T47D (cell line): Measurements from ENCODE around the gene CNTF.
A peak's percentile ranks its signal among the peaks of the same experiment; 100 is the strongest.
"Not testable (repeated sequence)": the region's sequence is repeated elsewhere in the genome, so short reads cannot be mapped to it uniquely, and the experiment has no call there.

Source experiments
- DNase-seq, 2 experiments: peaks; one replicate each; pipeline versions ENCODE4 v3.0.0 to v3.0.0-alpha.2; 2011 to 2012; ENCODE audit warnings: low read depth in 1 of 2, low spot score in 1 of 2
- JUND ChIP-seq: IDR thresholded peaks from 2 replicates; pipeline ENCODE4 v1.6.1; 2012; ENCODE audit warnings: low read depth
- in situ Hi-C: cut with HindIII; loops from 2 replicates; pipeline ENCODE4 v1.10.0; 2016; ENCODE audit warnings: low sequenced_read_pairs, low pct_unique_long_range_greater_than_20kb

Gene CNTF, protein sequence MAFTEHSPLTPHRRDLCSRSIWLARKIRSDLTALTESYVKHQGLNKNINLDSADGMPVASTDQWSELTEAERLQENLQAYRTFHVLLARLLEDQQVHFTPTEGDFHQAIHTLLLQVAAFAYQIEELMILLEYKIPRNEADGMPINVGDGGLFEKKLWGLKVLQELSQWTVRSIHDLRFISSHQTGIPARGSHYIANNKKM

DNA sequence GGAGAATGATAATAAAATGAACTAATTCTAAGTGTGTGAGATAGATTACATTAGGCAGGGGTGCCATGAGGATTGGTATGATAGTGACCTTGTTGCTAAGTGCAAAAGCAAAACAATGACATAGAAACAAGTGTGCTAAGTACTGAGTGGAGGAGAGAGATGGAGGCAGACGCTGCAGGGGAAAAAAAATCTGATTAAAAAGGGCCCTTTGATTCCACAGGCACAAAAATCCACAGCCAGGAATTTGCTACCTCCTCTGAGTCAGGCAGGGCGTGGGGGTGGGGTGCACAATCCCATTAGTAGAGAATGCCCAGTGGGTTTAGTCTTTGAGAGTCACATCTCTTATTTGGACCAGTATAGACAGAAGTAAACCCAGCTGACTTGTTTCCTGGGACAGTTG is at the start of gene CNTF:
CNTF (plus strand) TSS at position 322 of the 400 bp plus-strand sequence. CDS start 88 bp downstream, outside the sequence.
- DNase-seq = no peak

DNA sequence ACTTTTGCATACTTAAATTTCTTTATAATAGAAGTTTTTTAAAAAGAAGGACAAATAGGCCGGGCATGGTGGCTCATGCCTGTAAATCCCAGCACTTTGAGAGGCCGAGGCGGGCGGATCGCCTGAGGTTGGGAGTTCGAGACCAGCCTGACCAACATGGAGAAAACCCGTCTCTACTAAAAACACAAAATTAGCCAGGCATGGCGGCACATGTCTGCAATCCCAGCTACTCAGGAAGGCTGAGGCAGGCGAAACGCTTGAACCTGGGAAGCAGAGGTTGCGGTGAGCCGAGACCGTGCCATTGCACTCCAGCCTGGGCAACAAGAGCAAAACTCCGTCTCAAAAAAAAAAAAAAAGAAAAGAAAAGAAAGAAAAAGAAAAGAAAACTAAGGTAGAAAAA is 49.6 kb upstream of the CNTF start:
- DNase-seq, in situ Hi-C loops: not testable (repeated sequence)

More for the DNA sequence above, at the start of gene CNTF:
- in situ Hi-C loops = no loop called here
- no peak for TF ChIP-seq JUND

DNA sequence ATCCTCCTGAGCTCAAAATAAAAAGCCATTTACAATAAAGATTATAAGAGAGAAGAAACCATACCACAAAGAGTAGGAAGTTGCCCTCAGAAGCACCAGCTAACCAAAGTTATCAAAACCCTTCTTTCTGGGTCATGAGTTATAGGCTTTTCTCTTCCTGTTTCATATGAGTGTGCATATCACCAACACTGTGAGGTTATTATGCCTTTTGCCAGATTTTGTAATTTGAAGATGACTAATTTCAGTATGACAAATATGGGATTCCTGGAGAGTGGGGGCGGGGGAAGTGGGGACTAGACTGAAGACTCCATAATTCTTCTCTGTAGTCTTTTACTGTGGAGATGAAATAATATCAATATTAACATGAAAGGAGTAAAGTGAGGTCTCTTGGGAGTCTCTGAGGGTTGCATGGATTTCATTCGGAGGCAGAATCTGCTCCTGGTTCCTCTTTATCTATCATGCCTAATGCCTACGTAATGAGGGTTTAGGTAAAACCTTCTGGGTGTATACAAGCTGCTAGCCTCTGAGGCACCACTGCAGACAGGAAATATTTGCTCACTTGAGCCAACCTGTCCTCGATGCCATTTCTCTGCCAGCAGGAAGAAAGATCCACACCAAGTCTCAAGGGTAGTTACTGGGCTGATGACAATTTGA is 48.9 kb upstream of the CNTF start:
- in situ Hi-C loops = no loop called here
- peak in 1 of 2 experiments; percentile 26 for DNase-seq

DNA sequence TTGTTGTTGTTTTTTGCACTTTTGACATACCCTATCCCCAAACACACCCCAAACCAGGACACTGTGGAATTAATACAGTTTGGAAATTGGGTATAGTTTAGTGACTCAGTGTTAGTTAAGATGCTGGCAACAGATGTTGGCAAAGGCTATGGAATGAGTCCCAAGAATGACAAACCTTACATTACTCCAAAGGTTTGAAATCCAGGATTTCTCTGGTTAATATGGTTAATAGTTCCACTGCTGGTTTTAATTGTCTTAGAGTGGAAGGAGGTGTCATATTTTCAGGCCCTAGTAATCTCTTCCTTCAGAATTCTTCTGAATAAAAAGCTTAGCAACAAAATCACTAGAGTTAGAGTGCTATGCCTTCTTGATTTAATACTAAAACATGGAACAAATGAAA is 47.6 kb upstream of the CNTF start:
- TF ChIP-seq JUND = no peak
- DNase-seq = no peak
- in situ Hi-C loops = no loop called here

More for the DNA sequence above, 48.9 kb upstream of the CNTF start:
- TF ChIP-seq JUND = no peak

DNA sequence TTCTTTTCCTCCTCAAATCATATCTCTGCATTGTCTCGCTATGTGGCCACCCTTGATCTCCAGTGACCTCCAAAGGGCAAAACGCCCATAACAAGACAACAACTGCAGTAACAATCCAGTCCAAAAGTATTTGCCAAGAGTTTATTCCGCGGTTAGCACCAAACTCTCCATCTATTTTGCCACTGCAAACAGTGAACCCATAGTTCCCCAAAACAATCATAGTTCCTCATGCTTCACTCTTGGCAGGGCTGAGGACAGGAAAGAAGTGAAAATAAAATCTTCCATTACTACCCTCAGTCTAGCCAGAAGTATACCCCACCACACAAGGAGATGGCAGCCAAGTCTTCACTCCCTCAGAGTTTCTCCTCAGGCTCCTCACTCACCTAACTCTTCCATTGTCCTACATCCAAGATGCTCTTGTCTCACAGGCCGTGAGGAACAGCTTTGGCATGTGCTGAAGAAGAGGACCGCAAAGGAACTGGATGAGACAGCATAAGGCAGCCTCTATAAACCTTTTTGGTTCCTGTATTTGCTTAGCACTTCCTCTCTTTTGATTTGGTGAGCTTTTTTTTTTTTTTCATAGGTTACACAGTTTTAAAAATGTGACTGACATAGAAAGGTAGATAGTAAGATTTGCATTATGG is 47.0 kb upstream of the CNTF start, which contains the start of gene LPXN:
LPXN (minus strand) TSS at position 480 of the 644 bp plus-strand sequence; CDS start at position 396, 84 bp downstream.
- no peak for DNase-seq
- no peak for TF ChIP-seq JUND
- in situ Hi-C loops = no loop called here

DNA sequence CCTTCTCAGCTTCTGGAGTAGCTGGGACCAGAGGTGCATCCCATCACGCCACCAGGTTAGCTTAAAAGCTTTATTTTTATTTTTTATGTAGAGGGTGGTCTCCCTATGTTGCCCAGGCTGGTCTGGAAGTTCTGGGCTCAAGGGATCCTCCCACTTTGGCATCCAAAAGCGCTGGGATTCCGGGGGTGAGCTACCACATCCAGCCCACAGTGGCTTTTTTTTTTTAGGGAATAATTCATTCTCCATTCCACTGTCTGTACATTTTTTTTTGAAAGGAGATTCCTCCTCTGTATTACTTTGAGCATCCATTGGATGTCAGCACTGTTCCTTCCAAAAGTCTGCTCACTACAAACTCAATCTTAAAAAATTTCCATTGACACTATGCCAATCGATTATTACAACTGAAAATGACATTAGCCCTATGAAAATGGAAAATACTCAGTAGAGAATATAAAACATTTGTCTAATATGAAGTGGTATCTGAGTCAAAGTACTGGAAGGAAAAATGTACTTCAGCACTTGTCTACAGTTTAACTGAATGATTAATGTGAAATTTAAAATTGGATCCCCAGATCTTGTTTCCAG is 45.5 kb upstream of the CNTF start:
- DNase-seq = peak in 1 of 2 experiments; percentile 55
- TF ChIP-seq JUND = no peak
- in situ Hi-C loops = no loop called here

DNA sequence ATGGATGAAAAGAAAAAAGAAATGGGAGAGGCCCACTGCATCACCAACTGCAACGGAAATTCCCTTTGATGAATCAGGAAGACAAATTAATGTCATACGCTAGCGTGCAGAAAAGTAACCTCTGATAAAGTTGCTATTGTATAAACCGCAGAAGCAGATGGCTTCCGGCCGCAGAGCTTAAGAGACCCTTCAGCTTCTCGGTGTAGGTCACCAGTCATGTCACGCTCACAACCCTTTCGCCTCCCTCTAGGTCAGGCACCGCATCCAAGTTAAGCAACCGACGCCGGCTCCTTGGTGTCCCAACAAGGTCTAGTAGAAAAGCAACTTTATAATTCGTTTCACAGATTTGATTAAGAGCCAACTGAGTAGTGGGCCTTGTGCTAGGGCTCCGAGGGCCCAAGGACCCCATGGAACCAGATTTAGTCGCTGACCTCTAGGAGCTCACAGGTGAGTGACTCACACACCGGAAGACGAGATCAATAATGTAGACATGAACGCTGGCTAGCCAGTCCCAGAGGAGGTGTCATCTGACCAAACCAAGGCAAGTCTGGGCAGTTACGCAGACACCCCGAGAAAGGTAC is 44.8 kb upstream of the CNTF start:
- TF ChIP-seq JUND = 0 out of 2 replicates have a peak, but pooled peaks have one; percentile 50
- in situ Hi-C loops = no loop called here
- no peak for DNase-seq

DNA sequence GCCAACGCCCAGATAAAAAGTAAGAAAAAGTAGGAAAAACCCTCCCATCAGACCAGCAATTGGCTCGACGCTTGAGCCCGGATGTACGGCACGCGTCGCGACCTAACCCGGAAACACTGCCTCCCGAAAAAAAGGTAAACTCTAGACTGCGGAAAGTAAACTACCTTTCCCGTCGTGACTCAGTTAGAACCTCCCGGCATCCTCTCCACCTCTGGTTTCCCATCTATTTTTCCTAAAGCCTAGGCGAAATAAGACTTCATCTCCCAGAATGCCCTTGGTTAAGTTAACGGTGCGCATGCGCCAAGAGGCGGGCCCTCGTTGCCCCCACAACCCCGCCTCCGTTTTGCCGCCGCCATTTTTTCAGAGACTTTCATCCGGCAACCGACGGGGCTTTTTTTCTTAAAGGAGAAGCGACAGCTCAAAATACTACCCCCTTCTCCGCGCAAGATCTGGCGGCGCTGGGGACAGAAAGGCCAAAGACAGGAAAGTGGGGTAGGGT is 44.3 kb upstream of the CNTF start:
- TF ChIP-seq JUND = peak; percentile 7; the same call in 1 of the 2 replicates
- in situ Hi-C loops = no loop called here
- peak; percentile 37 to 99 for DNase-seq

DNA sequence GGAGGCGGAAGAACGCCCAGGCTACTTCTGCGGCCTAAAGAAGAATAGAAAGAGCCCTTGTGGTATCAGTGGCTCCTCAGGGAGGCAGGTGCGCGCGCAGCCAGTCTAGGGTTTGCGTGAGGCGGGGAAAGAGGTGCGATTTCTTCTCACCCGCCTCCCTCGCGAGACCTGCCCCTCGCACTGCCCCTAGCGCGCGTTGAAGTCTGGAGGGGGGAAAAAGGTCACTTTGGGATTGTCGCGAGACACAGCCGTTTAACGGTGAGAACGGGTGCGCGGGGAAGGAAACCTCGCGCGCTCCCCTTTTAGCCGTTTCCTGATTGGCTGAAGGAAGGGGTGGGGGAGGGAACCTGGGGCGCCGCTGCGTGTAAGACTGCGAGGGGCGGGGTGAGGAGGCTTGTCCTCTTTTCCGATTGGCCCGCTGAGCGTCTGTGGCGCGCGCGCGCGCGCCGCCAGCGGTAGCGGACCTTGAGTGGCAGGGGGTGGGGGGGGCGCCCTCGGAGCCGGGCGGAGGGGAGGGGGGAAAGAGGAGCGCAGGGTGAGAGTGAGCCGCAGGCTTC is 43.8 kb upstream of the CNTF start, which contains the start of gene ZFP91:
ZFP91 (plus strand) TSS at position 429 of the 557 bp plus-strand sequence. CDS start 219 bp downstream, outside the sequence.
- in situ Hi-C loops = no loop called here
- TF ChIP-seq JUND = no peak
- peak; percentile 80 to 100 for DNase-seq

DNA sequence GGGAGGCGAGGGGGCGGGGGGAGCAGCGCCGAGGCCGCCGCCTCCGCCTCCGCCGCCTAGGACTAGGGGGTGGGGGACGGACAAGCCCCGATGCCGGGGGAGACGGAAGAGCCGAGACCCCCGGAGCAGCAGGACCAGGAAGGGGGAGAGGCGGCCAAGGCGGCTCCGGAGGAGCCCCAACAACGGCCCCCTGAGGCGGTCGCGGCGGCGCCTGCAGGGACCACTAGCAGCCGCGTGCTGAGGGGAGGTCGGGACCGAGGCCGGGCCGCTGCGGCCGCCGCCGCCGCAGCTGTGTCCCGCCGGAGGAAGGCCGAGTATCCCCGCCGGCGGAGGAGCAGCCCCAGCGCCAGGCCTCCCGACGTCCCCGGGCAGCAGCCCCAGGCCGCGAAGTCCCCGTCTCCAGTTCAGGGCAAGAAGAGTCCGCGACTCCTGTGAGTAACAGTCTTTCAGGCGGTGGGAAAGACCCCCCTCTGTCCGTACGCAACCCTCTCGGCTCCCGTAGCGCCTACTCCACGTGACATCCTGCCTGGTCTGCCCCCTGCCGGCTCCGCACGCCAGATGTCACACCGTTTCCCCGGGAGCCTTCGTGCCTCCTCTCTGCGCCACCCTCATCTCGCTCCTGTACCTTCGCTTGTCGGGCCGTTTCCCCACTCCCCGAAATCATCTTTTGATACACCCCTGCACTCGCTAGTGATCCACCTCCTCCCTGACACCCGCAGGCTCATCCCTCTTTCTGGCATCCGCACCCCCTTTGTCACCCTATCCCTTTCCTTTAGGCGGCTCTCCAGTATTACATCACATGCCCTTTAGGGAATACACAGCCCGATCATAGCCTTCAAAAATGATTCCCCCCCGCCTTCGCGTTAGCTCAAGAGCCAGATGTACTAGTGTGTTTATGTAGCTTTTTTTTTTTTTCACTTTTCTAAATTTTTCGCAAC is 43.0 kb upstream of the CNTF start:
- peak; percentile 26 to 94 for DNase-seq
- in situ Hi-C loops = no loop called here
- TF ChIP-seq JUND = no peak

DNA sequence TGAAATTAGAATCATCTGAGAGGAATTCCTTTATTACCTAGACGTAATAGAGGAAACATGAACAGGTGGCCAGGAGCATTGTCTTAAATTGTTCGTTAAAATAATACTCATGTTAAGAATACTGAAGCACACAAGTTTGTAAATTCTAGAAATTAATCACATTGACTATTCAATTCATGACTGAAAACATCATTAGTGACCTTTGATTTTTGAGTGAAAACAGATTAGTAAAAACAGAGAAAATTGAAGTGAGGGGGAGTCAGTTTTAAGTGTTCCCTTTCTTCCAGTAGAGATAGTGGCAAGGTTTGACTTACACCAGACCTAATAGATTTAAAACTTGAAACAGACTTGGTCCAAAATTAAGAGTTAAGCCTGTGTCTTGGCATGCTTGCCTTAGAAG is 42.2 kb upstream of the CNTF start:
- no peak for TF ChIP-seq JUND
- in situ Hi-C loops = no loop called here
- DNase-seq = no peak
